Choroid plexus epithelial cell (primary cell): Measurements from ENCODE around the gene MYLK4.

ENCODE experiments used
- DNase-seq: peaks from one replicate; pipeline ENCODE4 v3.0.0-alpha.2; 2010; ENCODE audit warnings: low read depth
- H3K4me3 ChIP-seq: 2 replicates; pipeline ENCODE4 v1.5.1; 2011; ENCODE audit warnings: low read depth, mild to moderate bottlenecking, control low read depth, low read length, moderate library complexity
- TF ChIP-seq, protein P1 (sequence below): conservative IDR thresholded peaks from 2 replicates; pipeline ENCODE4 v1.5.1; 2011; ENCODE audit warnings: low read depth, mild to moderate bottlenecking, control low read depth, inconsistent platforms, low read length, moderate library complexity

The MYLK4 gene

GRCh38 chr6:2756241-2756640 is 5.5 kb upstream of the MYLK4 start:
- TF ChIP-seq, protein P1, sequence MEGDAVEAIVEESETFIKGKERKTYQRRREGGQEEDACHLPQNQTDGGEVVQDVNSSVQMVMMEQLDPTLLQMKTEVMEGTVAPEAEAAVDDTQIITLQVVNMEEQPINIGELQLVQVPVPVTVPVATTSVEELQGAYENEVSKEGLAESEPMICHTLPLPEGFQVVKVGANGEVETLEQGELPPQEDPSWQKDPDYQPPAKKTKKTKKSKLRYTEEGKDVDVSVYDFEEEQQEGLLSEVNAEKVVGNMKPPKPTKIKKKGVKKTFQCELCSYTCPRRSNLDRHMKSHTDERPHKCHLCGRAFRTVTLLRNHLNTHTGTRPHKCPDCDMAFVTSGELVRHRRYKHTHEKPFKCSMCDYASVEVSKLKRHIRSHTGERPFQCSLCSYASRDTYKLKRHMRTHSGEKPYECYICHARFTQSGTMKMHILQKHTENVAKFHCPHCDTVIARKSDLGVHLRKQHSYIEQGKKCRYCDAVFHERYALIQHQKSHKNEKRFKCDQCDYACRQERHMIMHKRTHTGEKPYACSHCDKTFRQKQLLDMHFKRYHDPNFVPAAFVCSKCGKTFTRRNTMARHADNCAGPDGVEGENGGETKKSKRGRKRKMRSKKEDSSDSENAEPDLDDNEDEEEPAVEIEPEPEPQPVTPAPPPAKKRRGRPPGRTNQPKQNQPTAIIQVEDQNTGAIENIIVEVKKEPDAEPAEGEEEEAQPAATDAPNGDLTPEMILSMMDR = no peak
- no peak for DNase-seq
- no peak overlapping the region for H3K4me3 ChIP-seq

DNA sequence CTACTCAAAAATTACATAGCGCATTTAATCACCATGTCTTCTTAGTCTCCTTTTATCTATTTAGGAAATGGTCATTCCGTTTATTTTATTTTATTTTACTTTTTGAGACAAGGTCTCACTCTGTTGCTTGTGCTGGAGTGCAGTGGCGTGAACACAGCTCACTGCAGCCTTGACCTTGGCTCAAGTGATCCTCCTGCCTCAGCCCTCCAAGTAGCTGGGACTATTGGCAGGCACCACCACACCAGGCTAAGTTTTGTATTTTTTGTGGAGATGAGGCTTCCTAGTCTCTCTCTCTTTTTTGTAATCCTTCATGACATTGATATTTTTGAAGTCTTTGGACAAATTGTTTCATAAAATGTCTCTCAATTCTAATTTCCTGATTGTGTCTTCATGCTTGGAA is 4.7 kb upstream of the MYLK4 start:
- TF ChIP-seq, protein P1 = no peak
- no peak for DNase-seq
- no peak overlapping the region for H3K4me3 ChIP-seq

GRCh38 chr6:2754911-2755310 is 4.2 kb upstream of the MYLK4 start:
- TF ChIP-seq, protein P1 = no peak
- no peak for DNase-seq
- no peak overlapping the region for H3K4me3 ChIP-seq

DNA sequence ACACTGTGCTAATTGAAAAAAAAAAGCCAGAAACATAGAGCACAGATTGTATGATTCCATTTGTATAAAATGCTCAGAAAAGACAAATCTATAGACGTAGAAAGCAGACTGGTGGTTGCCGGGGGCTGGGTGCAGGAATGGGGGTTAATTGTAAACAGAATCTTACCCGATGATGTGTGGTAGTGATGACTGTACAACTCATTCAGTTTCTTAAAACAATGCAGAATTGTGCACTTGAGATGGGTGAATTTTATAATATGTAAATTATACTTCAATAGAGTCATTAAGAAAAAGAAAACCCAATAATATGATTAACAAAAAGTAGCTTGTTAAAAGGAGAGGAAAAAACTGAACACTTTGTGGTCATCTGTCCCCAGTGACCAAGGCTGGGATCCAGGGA is 3.7 kb upstream of the MYLK4 start:
- TF ChIP-seq, protein P1 = no peak
- no peak for DNase-seq

DNA sequence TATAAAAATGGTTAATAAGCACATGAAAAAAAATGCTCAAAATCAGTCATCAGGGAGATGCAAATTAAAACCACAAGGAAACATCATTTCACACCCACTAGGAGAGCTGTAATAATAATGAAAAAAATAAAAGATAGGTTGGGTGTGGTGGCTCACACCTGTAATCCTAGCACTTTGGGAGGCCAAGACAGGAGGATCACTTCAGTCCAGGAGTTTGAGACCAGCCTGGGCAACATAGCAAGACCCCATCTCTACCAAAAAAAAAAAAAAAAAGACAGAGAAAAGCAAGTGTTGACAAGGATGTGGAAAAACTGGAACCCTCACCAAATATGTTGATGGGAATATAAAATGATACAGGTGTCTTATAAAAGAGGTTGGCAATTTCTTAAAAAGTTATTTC is 3.0 kb upstream of the MYLK4 start:
- no peak for DNase-seq
- H3K4me3 ChIP-seq = no peak overlapping the region
- TF ChIP-seq, protein P1 = no peak

More for the DNA sequence above, 3.7 kb upstream of the MYLK4 start:
- no peak overlapping the region for H3K4me3 ChIP-seq

GRCh38 chr6:2753110-2753489 is 2.4 kb upstream of the MYLK4 start:
- no peak overlapping the region for H3K4me3 ChIP-seq
- TF ChIP-seq, protein P1 = no peak
- no peak for DNase-seq

DNA sequence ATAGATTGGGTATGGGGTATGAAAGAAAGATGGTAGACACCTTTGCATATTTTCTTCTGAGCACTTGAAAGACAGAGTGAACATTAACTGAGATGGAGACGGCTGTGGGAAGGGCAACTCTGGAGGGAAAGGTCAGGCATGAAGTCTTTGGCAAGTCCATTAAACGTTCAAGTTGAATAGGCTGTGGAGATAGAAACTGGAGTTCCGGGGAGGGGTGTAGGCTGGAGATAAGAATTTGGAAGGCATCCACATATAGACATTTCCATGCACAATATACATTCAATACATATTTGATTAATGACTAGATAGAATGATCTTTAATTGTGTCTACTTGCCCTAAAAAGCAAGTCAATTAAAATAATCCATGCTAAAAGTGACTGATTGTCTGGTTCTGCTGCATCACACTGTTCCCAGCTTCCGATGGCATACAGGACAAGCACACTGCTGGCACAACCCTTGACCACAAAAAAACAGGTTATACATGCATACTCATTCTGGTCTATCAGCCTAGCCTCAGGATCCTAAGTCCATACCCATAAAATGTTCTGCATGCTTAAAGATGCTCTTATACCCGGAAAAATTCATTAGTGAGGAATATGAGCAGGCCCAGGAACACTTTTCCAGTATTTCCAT is 1.9 kb upstream of the MYLK4 start:
- no peak overlapping the region for H3K4me3 ChIP-seq
- DNase-seq = no peak
- TF ChIP-seq, protein P1 = no peak
